Hematopoietic multipotent progenitor cell treated with erythropoietin and hydrocortisone succinate and interleukin-3 and kit ligand, for 8 days (in vitro differentiated cells): ENCODE data around the gene USP36.
"Not testable (repeated sequence)": the region's sequence is repeated elsewhere in the genome, so short reads cannot be mapped to it uniquely, and the experiment has no call there.

ENCODE experiments used
- DNase-seq: peaks from one replicate; pipeline ENCODE4 v3.0.0-alpha.2; 2015

The USP36 gene

GRCh38 chr17:78789149-78789662, 51.4 kb downstream of the USP36 start:
- no peak for DNase-seq

GRCh38 chr17:78788451-78788850, 52.2 kb downstream of the USP36 start:
- DNase-seq, result no peak

GRCh38 chr17:78787444-78787843, 53.2 kb downstream of the USP36 start:
- no peak for DNase-seq

GRCh38 chr17:78785663-78786057, 55.0 kb downstream of the USP36 start:
- DNase-seq, result no peak

- peak; percentile 79 for DNase-seq
Measured at GRCh38 chr17:78785011-78785662, 55.5 kb downstream of the USP36 start.

GRCh38 chr17:78784352-78784751, 56.3 kb downstream of the USP36 start:
- no peak for DNase-seq

GRCh38 chr17:78783711-78784324, 56.8 kb downstream of the USP36 start:
- peak; percentile 75 for DNase-seq

- no peak for DNase-seq
Measured at GRCh38 chr17:78781893-78782304, 58.7 kb downstream of the USP36 start, which contains the start of gene CYTH1. Gene CYTH1, minus strand, starts transcription at chr17:78782273. Its CDS starts 50 bp downstream, at chr17:78782223.

GRCh38 chr17:78781104-78781892, 59.3 kb downstream of the USP36 start:
- DNase-seq, result peak; percentile 52

GRCh38 chr17:78780335-78780734, 60.3 kb downstream of the USP36 start:
- no peak for DNase-seq

GRCh38 chr17:78779850-78780249, 60.8 kb downstream of the USP36 start:
- no peak for DNase-seq

GRCh38 chr17:78779286-78779651, 61.3 kb downstream of the USP36 start:
- not testable (repeated sequence) for DNase-seq

- DNase-seq, result no peak
Measured at GRCh38 chr17:78777881-78778280, 62.7 kb downstream of the USP36 start.

GRCh38 chr17:78774956-78775571, 65.5 kb downstream of the USP36 start:
- peak; percentile 55 for DNase-seq

- DNase-seq, result no peak
Measured at GRCh38 chr17:78774453-78774852, 66.2 kb downstream of the USP36 start.

GRCh38 chr17:78771758-78772382, 68.7 kb downstream of the USP36 start:
- DNase-seq, result no peak

- no peak for DNase-seq
Measured at GRCh38 chr17:78769196-78769773, 71.3 kb downstream of the USP36 start.

GRCh38 chr17:78767806-78768205, 72.8 kb downstream of the USP36 start:
- no peak for DNase-seq

GRCh38 chr17:78766743-78767294, 73.8 kb downstream of the USP36 start:
- DNase-seq, result no peak

GRCh38 chr17:78766225-78766624, 74.4 kb downstream of the USP36 start:
- DNase-seq, result no peak

GRCh38 chr17:78765821-78766220, 74.8 kb downstream of the USP36 start:
- DNase-seq, result no peak

- DNase-seq, result no peak
Measured at GRCh38 chr17:78764871-78765270, 75.7 kb downstream of the USP36 start.
